ENCODE results near the gene EYS.

DNA sequence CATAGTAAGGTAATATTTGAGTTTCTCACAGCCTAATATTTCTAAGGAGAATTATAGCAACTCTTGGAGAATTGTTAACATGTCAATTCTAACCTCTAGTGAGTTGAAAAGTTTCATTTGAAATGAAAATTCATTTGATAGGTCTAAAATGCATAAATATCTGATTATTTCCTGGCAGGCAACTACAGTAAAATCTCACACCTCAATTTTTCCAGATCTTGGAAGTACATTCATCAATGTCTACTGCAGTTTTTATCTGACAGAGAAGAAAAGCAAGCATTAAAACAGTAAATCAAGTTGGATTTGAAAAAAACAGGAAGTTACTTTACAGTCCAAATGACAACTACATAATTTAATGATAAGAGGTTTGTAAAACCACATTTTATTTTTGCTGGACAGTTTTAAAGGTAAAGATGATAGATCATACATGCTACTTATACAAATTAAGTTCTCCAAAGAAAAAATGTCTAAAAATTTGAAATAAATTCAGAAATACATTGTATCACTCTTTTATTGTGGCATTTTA lies 631.3 kb downstream of the EYS start:
- no peak for TF ChIP-seq EZH2 (IDR thresholded peaks at IDR 0.05; ENCODE audit: insufficient read depth, poor library complexity, severe bottlenecking)
- TF ChIP-seq EZH2phosphoT487 (IDR thresholded peaks at IDR 0.05; ENCODE audit: insufficient read depth, low read depth): no peak

Data from GM23248 (cell line).